Calu3 (cell line): ENCODE data around the gene OR2V2. TPM values are rescaled to one million over a fixed set of nuclear protein-coding genes. Genes with fewer than 3 reads are reported as not detected.

Experiments
- BruUV-seq: library from RNA; stranded (reverse); fragments of 400-500 nt; replicated peaks from 2 replicates; lab custom pipeline; 2021; lab: Mats Ljungman, UMichigan
- CTCF ChIA-PET: fragments of 300-600 bp; sonication (Branson Sonifier 250); formaldehyde crosslinking; loops from one replicate; lab custom pipeline; 2022; ENCODE audit warnings: antibody characterized with exemption; lab: Charles Lee
- DNase-seq: peaks from one replicate; pipeline ENCODE4 v3.0.0; 2022
- H3K27ac Mint-ChIP-seq: one replicate; pipeline ENCODE4 v1.8.0; 2022; ENCODE audit warnings: mixed read lengths; ENCODE audit not compliant: unreplicated experiment
- H3K27me3 Mint-ChIP-seq: one replicate; pipeline ENCODE4 v1.8.0; 2022; ENCODE audit warnings: mixed read lengths; ENCODE audit not compliant: unreplicated experiment
- H3K36me3 Mint-ChIP-seq: one replicate; pipeline ENCODE4 v1.8.0; 2022; ENCODE audit warnings: mild to moderate bottlenecking, moderate library complexity, mixed read lengths; ENCODE audit not compliant: insufficient read depth, unreplicated experiment
- H3K4me1 Mint-ChIP-seq: one replicate; pipeline ENCODE4 v1.8.0; 2022; ENCODE audit warnings: mild to moderate bottlenecking, low read depth, mixed read lengths; ENCODE audit not compliant: unreplicated experiment
- H3K4me3 Mint-ChIP-seq: one replicate; pipeline ENCODE4 v1.8.0; 2022; ENCODE audit warnings: mild to moderate bottlenecking, low read depth, moderate library complexity, mixed read lengths; ENCODE audit not compliant: unreplicated experiment
- H3K9me3 Mint-ChIP-seq: one replicate; pipeline ENCODE4 v1.8.0; 2022; ENCODE audit warnings: low read depth, mixed read lengths; ENCODE audit not compliant: unreplicated experiment
- CTCF ChIP-seq: fragments of 200-600 bp; IDR thresholded peaks from one replicate; pipeline ENCODE4 v1.8.0; 2022; ENCODE audit warnings: antibody characterized with exemption; ENCODE audit not compliant: unreplicated experiment
- intact Hi-C: fragments of 100-400 bp; cut with micrococcal nuclease; formaldehyde crosslinking; loops from one replicate; pipeline ENCODE4 v1.10.0; 2022; ENCODE audit not compliant: unreplicated experiment
- total RNA-seq: library from RNA; stranded (reverse); gene quantifications from 2 replicates; pipeline ENCODE4 v1.2.3, GENCODE V29; 2022

Gene OR2V2
- total RNA-seq, 1 experiment from 2014 or later, result not detected

- Mint-ChIP-seq H3K27me3 (peaks cover 17% of the 10 kb centered on the region), H3K4me3 (peak overlapping the region; percentile 93), H3K9me3 (no peaks in the 10 kb centered on the region), H3K36me3 (peaks cover 69% of the 10 kb centered on the region), H3K4me1 (peaks cover 51% of the 10 kb centered on the region), H3K27ac (peak overlapping the region; percentile 100)
- no TSS peak for BruUV-seq
- DNase-seq, result no peak
- CTCF ChIA-PET, result interaction anchor here (0.8 to 3.7 kb wide), 3 partner anchors 16 to 380 kb away, joined by 4 to 24 read pairs (median 5); no protein-coding TSS in a partner anchor
- intact Hi-C loops, result loop anchor here (1.0 kb wide), 1 partner anchor 18 kb away; no protein-coding TSS in a partner anchor
- TF ChIP-seq CTCF, result no peak
Measured at GRCh38 chr5:181189363-181189961, 42.1 kb downstream of the OR2V2 start.

- TF ChIP-seq CTCF, result no peak
- Mint-ChIP-seq H3K36me3 (peaks cover 67% of the 10 kb centered on the region), H3K27me3 (peaks cover 17% of the 10 kb centered on the region), H3K9me3 (no peaks in the 10 kb centered on the region), H3K4me1 (peaks cover 49% of the 10 kb centered on the region), H3K27ac (peak overlapping the region; percentile 100), H3K4me3 (peak overlapping the region; percentile 93)
- BruUV-seq, result no TSS peak
- intact Hi-C loops, result loop anchor here (1.0 kb wide), 1 partner anchor 17 kb away; no protein-coding TSS in a partner anchor
- CTCF ChIA-PET, result interaction anchor here (0.8 to 3.7 kb wide), 2 partner anchors 17 to 381 kb away, joined by 4 to 24 read pairs; no protein-coding TSS in a partner anchor
- DNase-seq, result no peak
Measured at GRCh38 chr5:181189962-181190710, 42.8 kb downstream of the OR2V2 start.

DNA sequence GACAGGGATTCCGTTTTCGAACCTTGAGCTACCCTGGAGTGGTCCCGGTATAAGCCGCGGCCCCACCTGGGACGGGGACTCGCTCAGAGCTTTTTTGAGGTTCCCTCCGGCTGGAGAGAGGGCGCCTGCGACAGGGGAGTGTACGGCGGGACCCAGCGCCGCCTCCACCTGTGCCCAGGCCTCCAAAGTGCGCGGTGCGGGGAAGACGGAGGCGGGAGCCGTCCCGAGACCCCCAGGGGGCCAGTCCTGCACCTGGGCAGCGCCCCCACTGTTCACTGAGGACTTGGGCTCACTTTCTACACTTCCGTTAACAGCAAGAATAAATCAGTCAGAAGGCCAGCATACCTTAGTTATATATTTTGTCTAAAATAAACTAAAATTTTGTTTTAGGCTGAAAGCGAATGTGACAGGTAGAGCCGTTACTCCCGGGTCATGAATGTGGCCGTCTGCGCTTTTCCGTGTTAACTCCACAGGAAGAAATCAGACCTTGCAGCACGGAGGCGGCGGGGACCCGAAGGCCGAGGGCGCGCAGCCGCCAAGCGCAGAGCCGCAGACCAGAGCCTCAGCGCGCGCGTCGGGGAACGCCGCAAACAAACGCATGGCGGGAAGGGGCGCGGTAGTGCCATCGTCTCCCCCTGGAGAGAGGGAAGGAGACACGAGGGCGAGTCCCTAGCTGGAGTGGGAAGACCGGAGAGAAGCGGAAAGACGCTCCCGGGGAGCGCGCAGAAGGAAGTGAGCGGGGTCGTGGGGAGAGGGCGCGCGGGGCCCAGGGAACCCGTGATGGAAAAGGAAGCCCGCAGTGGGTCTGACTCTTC, 43.5 kb downstream of the OR2V2 start:
- H3K9me3 Mint-ChIP-seq, result no peaks in the 10 kb centered on the region
- intact Hi-C loops, result no loop called here
- peaks cover 49% of the 10 kb centered on the region for H3K4me1 Mint-ChIP-seq
- DNase-seq, result peak; percentile 59
- H3K4me3 Mint-ChIP-seq, result peak overlapping the region; percentile 93
- H3K36me3 Mint-ChIP-seq, result peaks cover 67% of the 10 kb centered on the region
- peak overlapping the region; percentile 100 for H3K27ac Mint-ChIP-seq
- BruUV-seq, result no TSS peak
- CTCF ChIA-PET, result interaction anchor here (1.4 to 3.7 kb wide), 4 partner anchors 11 to 17 kb away, joined by 5 to 24 read pairs (median 8); partner anchors contain the start of gene TRIM7
- TF ChIP-seq CTCF, result peak; percentile 58
- peaks cover 17% of the 10 kb centered on the region for H3K27me3 Mint-ChIP-seq
